HG02943 (cell line): ENCODE results near the gene MAP2K6.
A peak's percentile ranks its signal among the peaks of the same experiment; 100 is the strongest.

ENCODE experiments used
- ATAC-seq: cut with Tn5 transposase; IDR thresholded peaks from one replicate; pipeline ENCODE4 v1.9.1; 2021; ENCODE audit warnings: mild to moderate bottlenecking, low read depth, moderate library complexity; ENCODE audit not compliant: unreplicated experiment

The MAP2K6 gene

GRCh38 chr17:69485901-69486643, 71.6 kb downstream of the MAP2K6 start:
- no peak for ATAC-seq

GRCh38 chr17:69486779-69487637, 72.5 kb downstream of the MAP2K6 start:
- ATAC-seq = no peak

GRCh38 chr17:69489313-69489712, 74.8 kb downstream of the MAP2K6 start:
- ATAC-seq = no peak

- ATAC-seq = no peak
Observed at GRCh38 chr17:69492410-69493071, 78.0 kb downstream of the MAP2K6 start.

GRCh38 chr17:69495787-69496186, 81.3 kb downstream of the MAP2K6 start:
- no peak for ATAC-seq

GRCh38 chr17:69497161-69497560, 82.7 kb downstream of the MAP2K6 start:
- ATAC-seq = no peak

- no peak for ATAC-seq
Observed at GRCh38 chr17:69499318-69499717, 84.8 kb downstream of the MAP2K6 start.

- ATAC-seq = no peak
Observed at GRCh38 chr17:69500911-69501429, 86.5 kb downstream of the MAP2K6 start.

- ATAC-seq = peak; percentile 49
Observed at GRCh38 chr17:69501591-69502468, 87.3 kb downstream of the MAP2K6 start.

GRCh38 chr17:69503711-69504110, 89.2 kb downstream of the MAP2K6 start:
- ATAC-seq = peak; percentile 89

- no peak for ATAC-seq
Observed at GRCh38 chr17:69505740-69506139, 91.2 kb downstream of the MAP2K6 start.

- ATAC-seq = no peak
Observed at GRCh38 chr17:69506489-69506888, 92.0 kb downstream of the MAP2K6 start.

- ATAC-seq = no peak
Observed at GRCh38 chr17:69508814-69509213, 94.3 kb downstream of the MAP2K6 start.

GRCh38 chr17:69511250-69511649, 96.8 kb downstream of the MAP2K6 start:
- no peak for ATAC-seq

- no peak for ATAC-seq
Observed at GRCh38 chr17:69512946-69513345, 98.4 kb downstream of the MAP2K6 start.

- ATAC-seq = no peak
Observed at GRCh38 chr17:69516225-69516624, 101.7 kb downstream of the MAP2K6 start.

GRCh38 chr17:69516911-69517310, 102.4 kb downstream of the MAP2K6 start:
- peak; percentile 88 for ATAC-seq

GRCh38 chr17:69518951-69519350, 104.5 kb downstream of the MAP2K6 start:
- ATAC-seq = no peak

- ATAC-seq = peak; percentile 69
Observed at GRCh38 chr17:69523244-69523861, 108.9 kb downstream of the MAP2K6 start.

- ATAC-seq = no peak
Observed at GRCh38 chr17:69524854-69525253, 110.4 kb downstream of the MAP2K6 start.
